ENCODE results near the gene ZNF722.
"Not testable (repeated sequence)": the region's sequence is repeated elsewhere in the genome, so short reads cannot be mapped to it uniquely, and the experiment has no call there.

ZNF722 gene

GRCh38 chr7:63998549-63998948 is at the start of gene ZNF722:
ZNF722 (plus strand) TSS chr7:63998849; CDS start chr7:63998962, 113 bp downstream.
- no peak for DNase-seq (ENCODE audit: low read depth)

GRCh38 chr7:63953181-63953580 is 45.5 kb upstream of the ZNF722 start:
- no peak for DNase-seq (ENCODE audit: low read depth)

GRCh38 chr7:63968629-63969028 is 30.0 kb upstream of the ZNF722 start:
- DNase-seq (ENCODE audit: low read depth), result no peak

GRCh38 chr7:64015496-64015895 is 16.8 kb downstream of the ZNF722 start:
- DNase-seq (ENCODE audit: low read depth), result not testable (repeated sequence)

GRCh38 chr7:64035388-64035787 is 36.7 kb downstream of the ZNF722 start:
- DNase-seq (ENCODE audit: low read depth), result no peak

- no peak for DNase-seq (ENCODE audit: low read depth)
Observed at GRCh38 chr7:64037095-64037494, 38.4 kb downstream of the ZNF722 start.

- DNase-seq (ENCODE audit: low read depth), result no peak
Observed at GRCh38 chr7:64045301-64046040, 46.8 kb downstream of the ZNF722 start, which contains the start of gene ZNF727. ZNF727 (plus strand) TSS chr7:64045434; CDS start chr7:64045622, 188 bp downstream.

- DNase-seq (ENCODE audit: low read depth), result no peak
Observed at GRCh38 chr7:64046041-64046389, 47.4 kb downstream of the ZNF722 start.

All from GM04504 (cell line).